Liver (tissue), 9 donors: ENCODE measurements around the gene LRIT2. TPM values are rescaled to one million over a fixed set of nuclear protein-coding genes. Genes with fewer than 3 reads are reported as not detected.
"Not testable (repeated sequence)": the region's sequence is repeated elsewhere in the genome, so short reads cannot be mapped to it uniquely, and the experiment has no call there.

ENCODE experiments used
- DNase-seq: peaks from one replicate; pipeline ENCODE4 v3.0.0-alpha.2; 2017; ENCODE audit warnings: low spot score
- H3K27ac ChIP-seq, 2 donors: one replicate each; pipeline ENCODE4 v1.7.0; 2013; ENCODE audit warnings: inconsistent platforms in 2 of 2, low read length in 2 of 2, control low read depth in 1 of 2, low read depth in 1 of 2, mild to moderate bottlenecking in 1 of 2
- H3K27me3 ChIP-seq, 4 donors: one replicate each; pipeline versions ENCODE4 v1.6.1 to v1.7.0; 2013; ENCODE audit warnings: low read length in 3 of 4, inconsistent platforms in 1 of 4, mild to moderate bottlenecking in 1 of 4, moderate library complexity in 1 of 4; ENCODE audit not compliant: control insufficient read depth in 4 of 4, insufficient read depth in 4 of 4
- H3K36me3 ChIP-seq, 4 donors: one replicate each; pipeline versions ENCODE4 v1.6.1 to v1.7.0; 2013; ENCODE audit warnings: low read length in 3 of 4, mild to moderate bottlenecking in 3 of 4, low read depth in 1 of 4, moderate library complexity in 1 of 4; ENCODE audit not compliant: control insufficient read depth in 4 of 4, insufficient read depth in 3 of 4
- H3K4me1 ChIP-seq, 4 donors: one replicate each; pipeline versions ENCODE4 v1.6.1 to v1.7.0; 2013; ENCODE audit warnings: low read length in 3 of 4, mild to moderate bottlenecking in 3 of 4, moderate library complexity in 1 of 4; ENCODE audit not compliant: control insufficient read depth in 4 of 4, insufficient read depth in 4 of 4
- H3K4me3 ChIP-seq, 3 donors: one replicate each; pipeline versions ENCODE4 v1.6.1 to v1.7.0; 2013; ENCODE audit warnings: low read length in 3 of 3, control low read depth in 1 of 3, low read depth in 1 of 3, mild to moderate bottlenecking in 1 of 3
- H3K9ac ChIP-seq, 2 donors: one replicate each; pipeline ENCODE4 v1.7.0; 2013; ENCODE audit warnings: low read length in 2 of 2, mild to moderate bottlenecking in 2 of 2, moderate library complexity in 2 of 2, control low read depth in 1 of 2, low read depth in 1 of 2
- H3K9me3 ChIP-seq, 4 donors: one replicate each; pipeline versions ENCODE4 v1.6.1 to v1.7.0; 2013; ENCODE audit warnings: low read length in 3 of 4; ENCODE audit not compliant: control insufficient read depth in 4 of 4
- CTCF ChIP-seq: fragments of 150-350 bp; IDR thresholded peaks from 2 replicates; pipeline ENCODE4 v1.5.1; 2017; ENCODE audit warnings: improper control_type of control experiment, low read depth, low read length; ENCODE audit not compliant: missing input control
- EGR1 ChIP-seq, 2 donors: IDR thresholded peaks; 2 replicates each; pipeline ENCODE4 v1.6.1; 2016 to 2018; ENCODE audit warnings: antibody characterized with exemption in 2 of 2, low read depth in 2 of 2
- FOXA1 ChIP-seq: IDR thresholded peaks from 2 replicates; pipeline ENCODE4 v1.6.1; 2016; ENCODE audit warnings: antibody characterized with exemption
- FOXA2 ChIP-seq: IDR thresholded peaks from 2 replicates; pipeline ENCODE4 v1.6.1; 2016; ENCODE audit warnings: antibody characterized with exemption
- GABPA ChIP-seq, 2 donors: IDR thresholded peaks in 1 of 2; conservative IDR thresholded peaks in 1 of 2; 2 replicates each; pipeline ENCODE4 v1.6.1; 2016; ENCODE audit warnings: antibody characterized with exemption in 2 of 2, mild to moderate bottlenecking in 1 of 2, moderate library complexity in 1 of 2
- HNF4A ChIP-seq, 2 donors: conservative IDR thresholded peaks; 2 replicates each; pipeline ENCODE4 v1.6.1; 2016; ENCODE audit warnings: antibody characterized with exemption in 2 of 2, mild to moderate bottlenecking in 2 of 2
- HNF4G ChIP-seq: IDR thresholded peaks from 2 replicates; pipeline ENCODE4 v1.6.1; 2016; ENCODE audit warnings: antibody characterized with exemption
- NR2F2 ChIP-seq: IDR thresholded peaks from 2 replicates; pipeline ENCODE4 v1.6.1; 2016; ENCODE audit warnings: antibody characterized with exemption
- RAD21 ChIP-seq, 2 donors: IDR thresholded peaks; 2 replicates each; pipeline ENCODE4 v1.6.1; 2016; ENCODE audit warnings: antibody characterized with exemption in 2 of 2, mild to moderate bottlenecking in 2 of 2
- RXRA ChIP-seq, 2 donors: IDR thresholded peaks; 2 replicates each; pipeline ENCODE4 v1.6.1; 2017 to 2018; ENCODE audit warnings: antibody characterized with exemption in 2 of 2, mild to moderate bottlenecking in 1 of 2
- SP1 ChIP-seq: IDR thresholded peaks from 2 replicates; pipeline ENCODE4 v1.6.1; 2018; ENCODE audit warnings: antibody characterized with exemption, mild to moderate bottlenecking
- ZBTB33 ChIP-seq: IDR thresholded peaks from 2 replicates; pipeline ENCODE4 v1.6.1; 2016; ENCODE audit warnings: antibody characterized with exemption
- WGBS: extraction: QIAGEN DNeasy Blood & Tissue Kit; methylation state at CpG from one replicate; pipeline ENCODE4 v1.1.7; 2013; 5-methylcytosine and 5-hydroxymethylcytosine counted together
- polyA plus RNA-seq, 2 donors: library from polyadenylated mRNA; stranded (reverse) in 1 of 2; unstranded in 1 of 2; fragments of 200-250 nt in 1 of 2; fragments of >200 nt in 1 of 2; fragmentation: Nextera tagmentation in 1 of 2; extraction: Ambion mirVana in 1 of 2; gene quantifications; one replicate each; pipeline versions ENCODE4 v1.2.1 to v1.2.3, GENCODE V29; 2013 to 2015
- total RNA-seq, 2 donors: library from RNA; depleted of rRNA; stranded (reverse); fragments of >200 nt; gene quantifications; one replicate each; pipeline ENCODE4 v1.2.3, GENCODE V29; 2014
- TF ChIP-seq, protein P1 (sequence below): IDR thresholded peaks from 2 replicates; pipeline ENCODE4 v1.6.1; 2016; ENCODE audit warnings: antibody characterized with exemption, mild to moderate bottlenecking
- donor health status: healthy.
- donor health status: healthy.
- donor health status: healthy.
- donor health status: healthy.
- donor health status: healthy.

LRIT2 gene
- total and polyA plus RNA-seq, 4 donors: not detected

GRCh38 chr10:84172467-84173356 lies 52.6 kb downstream of the LRIT2 start:
- no peak for DNase-seq
- Histone ChIP-seq H3K27ac (no peak overlapping the region), H3K9ac (no peak overlapping the region), H3K36me3 (no peaks in the 10 kb centered on the region), H3K4me1 (no peaks in the 10 kb centered on the region), H3K27me3 (no peaks in the 10 kb centered on the region), H3K4me3 (no peak overlapping the region), H3K9me3 (no peaks in the 10 kb centered on the region)
- WGBS: 89% methylated on average over 9 of the region's 9 CpGs
- TF ChIP-seq FOXA1 (no peak), GABPA (IDR thresholded peaks at IDR 0.05 in 1 of 2, conservative IDR thresholded peaks at IDR 0.05 in 1 of 2) (no peak), SP1 (no peak), RAD21 (IDR thresholded peaks at IDR 0.05) (no peak), CTCF (no peak), ZBTB33 (no peak), FOXA2 (no peak), HNF4G (no peak), EGR1 (IDR thresholded peaks at IDR 0.05; ENCODE audit: low read depth in 2 of 2) (no peak), NR2F2 (no peak), HNF4A (conservative IDR thresholded peaks at IDR 0.05) (no peak), RXRA (IDR thresholded peaks at IDR 0.05) (no peak)
- TF ChIP-seq, protein P1, sequence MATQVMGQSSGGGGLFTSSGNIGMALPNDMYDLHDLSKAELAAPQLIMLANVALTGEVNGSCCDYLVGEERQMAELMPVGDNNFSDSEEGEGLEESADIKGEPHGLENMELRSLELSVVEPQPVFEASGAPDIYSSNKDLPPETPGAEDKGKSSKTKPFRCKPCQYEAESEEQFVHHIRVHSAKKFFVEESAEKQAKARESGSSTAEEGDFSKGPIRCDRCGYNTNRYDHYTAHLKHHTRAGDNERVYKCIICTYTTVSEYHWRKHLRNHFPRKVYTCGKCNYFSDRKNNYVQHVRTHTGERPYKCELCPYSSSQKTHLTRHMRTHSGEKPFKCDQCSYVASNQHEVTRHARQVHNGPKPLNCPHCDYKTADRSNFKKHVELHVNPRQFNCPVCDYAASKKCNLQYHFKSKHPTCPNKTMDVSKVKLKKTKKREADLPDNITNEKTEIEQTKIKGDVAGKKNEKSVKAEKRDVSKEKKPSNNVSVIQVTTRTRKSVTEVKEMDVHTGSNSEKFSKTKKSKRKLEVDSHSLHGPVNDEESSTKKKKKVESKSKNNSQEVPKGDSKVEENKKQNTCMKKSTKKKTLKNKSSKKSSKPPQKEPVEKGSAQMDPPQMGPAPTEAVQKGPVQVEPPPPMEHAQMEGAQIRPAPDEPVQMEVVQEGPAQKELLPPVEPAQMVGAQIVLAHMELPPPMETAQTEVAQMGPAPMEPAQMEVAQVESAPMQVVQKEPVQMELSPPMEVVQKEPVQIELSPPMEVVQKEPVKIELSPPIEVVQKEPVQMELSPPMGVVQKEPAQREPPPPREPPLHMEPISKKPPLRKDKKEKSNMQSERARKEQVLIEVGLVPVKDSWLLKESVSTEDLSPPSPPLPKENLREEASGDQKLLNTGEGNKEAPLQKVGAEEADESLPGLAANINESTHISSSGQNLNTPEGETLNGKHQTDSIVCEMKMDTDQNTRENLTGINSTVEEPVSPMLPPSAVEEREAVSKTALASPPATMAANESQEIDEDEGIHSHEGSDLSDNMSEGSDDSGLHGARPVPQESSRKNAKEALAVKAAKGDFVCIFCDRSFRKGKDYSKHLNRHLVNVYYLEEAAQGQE: no peak

DNA sequence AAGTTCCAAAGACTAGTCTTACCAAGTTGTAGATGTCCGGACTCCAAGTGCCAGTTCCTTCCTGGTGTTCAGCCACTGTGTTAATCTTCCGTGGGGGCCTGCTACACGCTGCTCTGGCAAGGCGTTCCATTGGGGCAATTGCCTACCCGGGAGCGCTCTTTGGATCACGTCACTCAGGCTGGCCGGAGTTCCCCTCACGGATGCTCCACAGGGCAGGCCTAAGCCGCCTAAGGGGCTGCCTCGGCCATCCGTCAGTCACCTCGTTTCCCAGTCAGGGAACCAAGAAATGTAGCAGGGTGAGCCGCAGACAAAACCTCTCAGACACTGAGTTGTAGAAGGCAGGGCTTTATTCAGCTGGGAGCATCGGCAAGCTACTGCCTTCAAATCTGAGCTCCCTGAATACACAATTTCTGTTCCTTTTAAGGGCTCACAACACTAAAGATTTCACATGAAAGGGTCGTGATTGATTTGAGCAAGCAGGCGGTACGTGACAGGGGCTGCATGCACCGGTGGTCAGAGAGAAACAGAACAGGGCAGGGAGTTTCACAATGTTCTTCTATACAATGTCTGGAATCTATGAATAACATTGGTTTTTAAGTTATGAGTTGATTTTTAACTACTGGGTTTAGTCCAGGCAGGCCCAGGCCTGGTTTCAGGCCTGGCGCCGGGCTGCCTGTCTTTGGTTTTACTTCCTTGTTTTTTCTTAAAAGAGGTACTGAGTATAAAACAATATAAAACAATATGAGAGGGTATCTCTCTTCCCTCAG lies 53.5 kb downstream of the LRIT2 start:
- not testable (repeated sequence) for H3K4me1 ChIP-seq, H3K9me3 ChIP-seq, H3K4me3 ChIP-seq, DNase-seq, H3K27ac ChIP-seq, H3K36me3 ChIP-seq, H3K9ac ChIP-seq, H3K27me3 ChIP-seq
- WGBS: 86% methylated on average over 20 of the region's 21 CpGs

GRCh38 chr10:84171237-84171636 lies 54.1 kb downstream of the LRIT2 start:
- not testable (repeated sequence) for H3K36me3 ChIP-seq, H3K4me1 ChIP-seq, H3K9ac ChIP-seq, H3K9me3 ChIP-seq, DNase-seq, H3K27ac ChIP-seq, H3K4me3 ChIP-seq, H3K27me3 ChIP-seq
- WGBS: 92% methylated on average over 2 of the region's 2 CpGs
